DND-41 (cell line): ENCODE results near the gene SARM1.

Experiments used
- CTCF ChIP-seq: IDR thresholded peaks from 2 replicates; pipeline ENCODE4 v1.5.1; 2012; ENCODE audit warnings: borderline replicate concordance, low read length, moderate library complexity, mild to moderate bottlenecking; ENCODE audit not compliant: poor library complexity, severe bottlenecking; ENCODE audit errors: extremely low read depth
- EZH2 ChIP-seq: IDR thresholded peaks from 3 replicates; pipeline ENCODE4 v1.6.1; 2012; ENCODE audit warnings: borderline replicate concordance, low read depth, mild to moderate bottlenecking, moderate library complexity, low read length, inconsistent platforms; ENCODE audit not compliant: severe bottlenecking

- TF ChIP-seq EZH2: no peak
- no peak for TF ChIP-seq CTCF
Observed at GRCh38 chr17:28379814-28380801, 8.6 kb downstream of the SARM1 start.
